Left ventricle myocardium inferior (tissue), 1 donor: ENCODE data around the gene TRDN. TPM values are rescaled to one million over a fixed set of nuclear protein-coding genes. Genes with fewer than 3 reads are reported as not detected.
A peak's percentile ranks its signal among the peaks of the same experiment; 100 is the strongest.

Source experiments
- DNase-seq: peaks from one replicate; pipeline ENCODE4 v3.0.0-alpha.2; 2020
- H3K27ac ChIP-seq: fragments of 200-600 bp; replicated peaks from 2 replicates; pipeline ENCODE4 v1.8.0; 2021
- H3K27me3 ChIP-seq: fragments of 200-600 bp; 2 replicates; pipeline ENCODE4 v1.8.0; 2021; ENCODE audit warnings: low read depth
- H3K36me3 ChIP-seq: fragments of 200-600 bp; 2 replicates; pipeline ENCODE4 v1.8.0; 2021
- H3K4me1 ChIP-seq: fragments of 200-600 bp; 2 replicates; pipeline ENCODE4 v1.8.0; 2021
- H3K4me3 ChIP-seq: fragments of 200-600 bp; 2 replicates; pipeline ENCODE4 v1.8.0; 2021; ENCODE audit warnings: mild to moderate bottlenecking, moderate library complexity
- H3K9me3 ChIP-seq: fragments of 200-600 bp; replicated peaks from 2 replicates; pipeline ENCODE4 v1.8.0; 2021
- intact Hi-C: fragments of 100-400 bp; cut with micrococcal nuclease; formaldehyde crosslinking; loops from one replicate; pipeline ENCODE4 v1.11.0; 2022
- total RNA-seq: library from RNA; stranded (reverse); fragmentation: NEBNext Ultra II Directional; extraction: Animal tissue kit (Norgen Biotek cat#: 25700); gene quantifications from one replicate; pipeline ENCODE4 v1.2.1, GENCODE V29; 2021
- TF ChIP-seq, protein P1 (sequence below): fragments of 200-600 bp; IDR thresholded peaks from 2 replicates; pipeline ENCODE4 v1.8.0; 2021; ENCODE audit warnings: antibody characterized with exemption, mild to moderate bottlenecking, borderline replicate concordance
- donor health status: DM: no; HTN: yes; CAD: no; lungs with severe emphysema.

TRDN gene
- total RNA-seq, 1 donor from 2014 or later: 453 TPM

DNA sequence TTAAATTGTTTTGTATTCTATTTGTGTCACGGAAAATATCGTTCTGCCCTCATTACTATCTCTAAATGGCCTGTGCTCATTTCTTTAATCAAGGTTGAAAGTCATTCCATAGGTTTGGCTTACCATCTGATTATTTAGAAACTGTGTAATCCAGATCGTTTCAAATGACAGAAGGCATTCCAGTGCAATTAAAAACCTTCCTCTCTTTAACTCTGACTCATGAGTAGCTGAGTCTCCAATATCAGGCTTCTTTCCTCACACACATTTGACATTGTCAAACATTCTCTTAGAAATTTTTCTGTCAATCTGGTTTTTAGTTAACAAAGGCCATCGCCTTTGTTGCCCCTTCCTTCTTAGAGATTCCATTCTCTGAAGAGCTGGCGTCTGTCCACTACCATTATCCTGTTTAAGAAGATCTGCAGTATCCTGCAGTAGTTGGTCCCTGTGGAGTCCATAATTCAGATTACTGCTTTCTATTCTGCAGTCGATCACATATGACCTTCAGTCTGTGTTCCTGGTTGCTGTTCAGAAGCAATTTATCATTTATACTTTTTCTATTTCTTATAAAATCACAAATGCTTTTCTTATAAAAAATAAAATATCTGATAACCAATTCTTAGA, 3.9 kb upstream of the TRDN start:
- Histone ChIP-seq H3K9me3 (no peaks in the 10 kb centered on the region), H3K27ac (peak overlapping the region; percentile 37), H3K36me3 (no peaks in the 10 kb centered on the region), H3K4me1 (peaks cover 45% of the 10 kb centered on the region), H3K27me3 (no peaks in the 10 kb centered on the region), H3K4me3 (no peak overlapping the region)
- intact Hi-C loops: no loop called here
- TF ChIP-seq, protein P1, sequence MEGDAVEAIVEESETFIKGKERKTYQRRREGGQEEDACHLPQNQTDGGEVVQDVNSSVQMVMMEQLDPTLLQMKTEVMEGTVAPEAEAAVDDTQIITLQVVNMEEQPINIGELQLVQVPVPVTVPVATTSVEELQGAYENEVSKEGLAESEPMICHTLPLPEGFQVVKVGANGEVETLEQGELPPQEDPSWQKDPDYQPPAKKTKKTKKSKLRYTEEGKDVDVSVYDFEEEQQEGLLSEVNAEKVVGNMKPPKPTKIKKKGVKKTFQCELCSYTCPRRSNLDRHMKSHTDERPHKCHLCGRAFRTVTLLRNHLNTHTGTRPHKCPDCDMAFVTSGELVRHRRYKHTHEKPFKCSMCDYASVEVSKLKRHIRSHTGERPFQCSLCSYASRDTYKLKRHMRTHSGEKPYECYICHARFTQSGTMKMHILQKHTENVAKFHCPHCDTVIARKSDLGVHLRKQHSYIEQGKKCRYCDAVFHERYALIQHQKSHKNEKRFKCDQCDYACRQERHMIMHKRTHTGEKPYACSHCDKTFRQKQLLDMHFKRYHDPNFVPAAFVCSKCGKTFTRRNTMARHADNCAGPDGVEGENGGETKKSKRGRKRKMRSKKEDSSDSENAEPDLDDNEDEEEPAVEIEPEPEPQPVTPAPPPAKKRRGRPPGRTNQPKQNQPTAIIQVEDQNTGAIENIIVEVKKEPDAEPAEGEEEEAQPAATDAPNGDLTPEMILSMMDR: no peak
- DNase-seq: no peak

GRCh38 chr6:123638865-123639264, 2.1 kb upstream of the TRDN start:
- Histone ChIP-seq H3K36me3 (no peaks in the 10 kb centered on the region), H3K27me3 (no peaks in the 10 kb centered on the region), H3K4me3 (no peak overlapping the region), H3K4me1 (peaks cover 45% of the 10 kb centered on the region), H3K9me3 (no peaks in the 10 kb centered on the region), H3K27ac (peak overlapping the region; percentile 94)
- no peak for DNase-seq
- intact Hi-C loops: no loop called here
- TF ChIP-seq, protein P1: no peak

DNA sequence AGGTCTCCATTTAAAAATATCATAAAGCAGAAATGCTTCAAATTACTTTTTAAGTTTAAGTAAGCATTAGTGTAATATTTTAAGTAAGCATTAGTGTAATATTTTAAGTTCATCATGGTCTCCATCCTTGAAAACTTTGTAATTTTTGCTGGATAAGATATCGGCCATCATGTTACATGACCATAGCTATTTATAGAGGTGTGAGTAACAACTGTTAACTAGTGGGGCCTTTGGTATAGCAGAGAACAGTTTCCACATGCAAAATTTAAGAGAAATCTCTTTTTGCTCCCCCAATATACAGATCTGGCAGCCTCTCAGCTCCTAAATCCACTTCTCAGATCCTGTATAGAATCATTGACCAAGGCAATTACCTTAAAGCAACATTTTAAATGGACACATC, 468 bp downstream of the TRDN start:
- Histone ChIP-seq H3K27ac (peak overlapping the region; percentile 94), H3K36me3 (no peaks in the 10 kb centered on the region), H3K4me1 (peaks cover 39% of the 10 kb centered on the region), H3K27me3 (no peaks in the 10 kb centered on the region), H3K9me3 (no peaks in the 10 kb centered on the region), H3K4me3 (peak overlapping the region; percentile 63)
- TF ChIP-seq, protein P1: no peak
- intact Hi-C loops: no loop called here
- DNase-seq: no peak

- H3K36me3 ChIP-seq: no peaks in the 10 kb centered on the region
- no peak for DNase-seq
- intact Hi-C loops: no loop called here
- H3K9me3 ChIP-seq: no peaks in the 10 kb centered on the region
- peaks cover 32% of the 10 kb centered on the region for H3K4me1 ChIP-seq
- no peaks in the 10 kb centered on the region for H3K27me3 ChIP-seq
- H3K4me3 ChIP-seq: peak overlapping the region; percentile 63
- peak overlapping the region; percentile 94 for H3K27ac ChIP-seq
- TF ChIP-seq, protein P1: peak; percentile 19
These were observed 1.2 kb downstream of the TRDN start for GRCh38 chr6:123635567-123635966.

- H3K36me3 ChIP-seq: no peaks in the 10 kb centered on the region
- intact Hi-C loops: no loop called here
- peak overlapping the region; percentile 63 for H3K4me3 ChIP-seq
- peaks cover 29% of the 10 kb centered on the region for H3K4me1 ChIP-seq
- H3K27me3 ChIP-seq: no peaks in the 10 kb centered on the region
- TF ChIP-seq, protein P1: no peak
- DNase-seq: no peak
- H3K9me3 ChIP-seq: no peaks in the 10 kb centered on the region
- peak overlapping the region; percentile 94 for H3K27ac ChIP-seq
These were observed 1.6 kb downstream of the TRDN start for GRCh38 chr6:123635144-123635543.
